HFFc6 (cell line): Measurements from ENCODE around the gene CHD2. TPM values are rescaled to one million over a fixed set of nuclear protein-coding genes. Genes with fewer than 3 reads are reported as not detected.

Experiments used
- DNase-seq: peaks from one replicate; pipeline ENCODE4 v3.0.0-alpha.2; 2018
- H3K27ac Mint-ChIP-seq: 2 replicates; pipeline ENCODE4 v1.8.0; 2020; ENCODE audit warnings: mild to moderate bottlenecking, mixed read lengths
- H3K27me3 Mint-ChIP-seq: 2 replicates; pipeline ENCODE4 v1.8.0; 2021; ENCODE audit warnings: mild to moderate bottlenecking, moderate library complexity, mixed read lengths; ENCODE audit not compliant: insufficient read depth
- H3K36me3 Mint-ChIP-seq: 2 replicates; pipeline ENCODE4 v1.8.0; 2021; ENCODE audit warnings: low read depth, mixed read lengths
- H3K4me1 Mint-ChIP-seq: 2 replicates; pipeline ENCODE4 v1.8.0; 2020; ENCODE audit warnings: low read depth, mixed read lengths
- H3K4me3 Mint-ChIP-seq: 2 replicates; pipeline ENCODE4 v1.8.0; 2020; ENCODE audit warnings: mild to moderate bottlenecking, moderate library complexity, mixed read lengths
- H3K9me3 Mint-ChIP-seq: 2 replicates; pipeline ENCODE4 v1.8.0; 2020; ENCODE audit warnings: mild to moderate bottlenecking, mixed read lengths
- total RNA-seq, 6 experiments: library from RNA; stranded (reverse); fragmentation: NEBNext Ultra II Directional; extraction: Animal tissue kit (Norgen Biotek cat#: 25700); gene quantifications; 2 replicates in 1 of 6; 3 replicates in 5 of 6; pipeline ENCODE4 v1.2.3, GENCODE V29; 2021
- TF ChIP-seq, protein P1 (sequence below): fragments of 200-600 bp; sonication (generic); IDR thresholded peaks from 2 replicates; pipeline ENCODE4 v1.5.0; 2021; ENCODE audit warnings: antibody characterized with exemption, mild to moderate bottlenecking

CHD2 gene
- total RNA-seq, 6 experiments from 2014 or later: 47.5 to 65.3 (median 57.2) TPM

DNA sequence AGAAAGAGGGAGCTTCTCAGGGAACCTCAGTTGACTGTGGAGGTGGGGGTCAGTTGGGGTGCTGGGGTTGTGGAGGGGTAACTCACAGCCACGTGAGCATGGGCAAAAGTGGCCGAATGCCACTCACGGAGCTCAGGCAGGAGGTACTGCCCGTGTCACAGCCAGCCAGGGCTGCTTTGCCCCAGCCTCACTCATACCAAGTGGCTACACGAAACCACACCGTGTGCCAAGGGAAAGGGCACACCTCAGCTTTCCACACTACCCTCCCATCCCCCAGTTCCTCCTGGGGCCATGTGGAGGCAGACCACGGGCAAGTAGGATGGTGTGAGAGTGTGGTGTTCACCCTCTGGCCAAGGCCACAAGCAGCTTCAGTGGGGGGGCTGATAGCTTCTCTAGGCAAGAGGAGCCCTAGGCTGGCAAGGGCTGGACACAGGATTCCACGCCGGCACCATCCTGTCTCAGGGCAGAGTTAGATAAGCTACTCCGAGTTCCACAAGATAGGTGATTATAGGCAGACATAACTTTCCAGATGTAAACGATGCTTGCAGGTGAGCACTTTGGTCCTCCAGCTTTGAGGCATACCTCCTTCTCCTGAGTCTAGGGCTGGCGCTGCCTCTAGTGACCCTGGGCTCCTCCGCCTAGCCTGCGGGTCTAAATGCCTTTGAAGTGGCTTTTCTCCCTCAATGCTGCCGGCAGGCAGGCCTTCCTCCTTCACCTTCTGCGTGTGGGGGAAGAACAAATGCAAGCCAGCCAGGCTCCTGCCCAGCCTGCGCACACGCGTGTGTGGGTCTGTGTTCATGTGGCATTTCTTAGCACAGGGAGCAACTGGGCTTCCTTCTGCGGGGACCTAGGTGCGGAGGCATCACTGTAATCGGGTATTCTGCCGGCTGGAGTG, 163.9 kb downstream of the CHD2 start:
- H3K4me3 Mint-ChIP-seq: no peak overlapping the region
- H3K4me1 Mint-ChIP-seq: no peaks in the 10 kb centered on the region
- H3K9me3 Mint-ChIP-seq: no peaks in the 10 kb centered on the region
- H3K27ac Mint-ChIP-seq: no peak overlapping the region
- no peak for DNase-seq
- TF ChIP-seq, protein P1, sequence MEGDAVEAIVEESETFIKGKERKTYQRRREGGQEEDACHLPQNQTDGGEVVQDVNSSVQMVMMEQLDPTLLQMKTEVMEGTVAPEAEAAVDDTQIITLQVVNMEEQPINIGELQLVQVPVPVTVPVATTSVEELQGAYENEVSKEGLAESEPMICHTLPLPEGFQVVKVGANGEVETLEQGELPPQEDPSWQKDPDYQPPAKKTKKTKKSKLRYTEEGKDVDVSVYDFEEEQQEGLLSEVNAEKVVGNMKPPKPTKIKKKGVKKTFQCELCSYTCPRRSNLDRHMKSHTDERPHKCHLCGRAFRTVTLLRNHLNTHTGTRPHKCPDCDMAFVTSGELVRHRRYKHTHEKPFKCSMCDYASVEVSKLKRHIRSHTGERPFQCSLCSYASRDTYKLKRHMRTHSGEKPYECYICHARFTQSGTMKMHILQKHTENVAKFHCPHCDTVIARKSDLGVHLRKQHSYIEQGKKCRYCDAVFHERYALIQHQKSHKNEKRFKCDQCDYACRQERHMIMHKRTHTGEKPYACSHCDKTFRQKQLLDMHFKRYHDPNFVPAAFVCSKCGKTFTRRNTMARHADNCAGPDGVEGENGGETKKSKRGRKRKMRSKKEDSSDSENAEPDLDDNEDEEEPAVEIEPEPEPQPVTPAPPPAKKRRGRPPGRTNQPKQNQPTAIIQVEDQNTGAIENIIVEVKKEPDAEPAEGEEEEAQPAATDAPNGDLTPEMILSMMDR: no peak
- no peaks in the 10 kb centered on the region for H3K36me3 Mint-ChIP-seq
- peaks cover 18% of the 10 kb centered on the region for H3K27me3 Mint-ChIP-seq

DNA sequence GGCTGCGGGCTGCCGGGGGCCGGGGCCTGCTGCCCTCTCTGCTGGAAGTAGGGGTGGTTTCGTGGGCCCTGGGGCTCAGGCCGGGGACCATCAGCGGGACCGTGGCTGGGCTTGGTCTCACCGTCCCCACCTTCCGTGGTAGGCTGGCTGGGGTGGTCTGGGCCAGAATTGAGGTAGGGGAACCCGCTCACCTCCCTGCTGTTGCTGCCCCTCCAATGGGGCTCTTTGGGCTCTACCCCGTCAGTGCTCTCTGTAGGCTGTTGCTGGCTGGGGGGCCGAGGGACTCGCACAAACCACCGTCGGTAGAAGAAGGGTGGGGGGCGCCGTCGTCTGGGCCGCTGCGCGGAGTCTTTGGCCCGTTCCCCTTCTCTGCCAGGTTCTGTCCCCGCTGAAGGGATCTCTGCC, 165.5 kb downstream of the CHD2 start:
- Mint-ChIP-seq H3K4me1 (no peaks in the 10 kb centered on the region), H3K36me3 (no peaks in the 10 kb centered on the region), H3K9me3 (no peaks in the 10 kb centered on the region), H3K27ac (no peak overlapping the region), H3K4me3 (no peak overlapping the region), H3K27me3 (peaks cover 20% of the 10 kb centered on the region)
- DNase-seq: no peak
- TF ChIP-seq, protein P1: no peak

DNA sequence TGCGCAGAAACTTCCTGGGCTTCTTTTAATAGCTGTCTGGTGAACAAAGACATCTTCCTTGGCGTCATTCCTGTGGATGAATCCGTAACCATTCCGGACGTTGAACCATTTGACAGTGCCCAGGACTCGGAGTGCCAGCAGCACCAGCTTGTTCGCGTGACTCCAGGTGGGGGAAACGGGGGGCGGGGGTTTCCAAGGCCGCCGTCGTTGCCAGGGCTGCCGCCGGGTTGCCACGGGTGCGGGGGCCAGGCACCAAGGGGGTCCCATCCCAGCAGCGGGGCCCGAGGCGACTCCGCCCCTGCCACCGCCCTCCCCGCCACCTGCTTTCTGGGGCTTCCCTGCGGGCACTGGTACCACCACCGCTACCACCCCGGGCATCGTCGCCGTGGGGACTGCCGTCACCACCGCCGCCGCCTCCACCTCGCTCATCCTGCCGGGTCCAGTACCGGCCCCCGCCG, 166.1 kb downstream of the CHD2 start:
- Mint-ChIP-seq H3K27ac (no peak overlapping the region), H3K9me3 (no peaks in the 10 kb centered on the region)

DNA sequence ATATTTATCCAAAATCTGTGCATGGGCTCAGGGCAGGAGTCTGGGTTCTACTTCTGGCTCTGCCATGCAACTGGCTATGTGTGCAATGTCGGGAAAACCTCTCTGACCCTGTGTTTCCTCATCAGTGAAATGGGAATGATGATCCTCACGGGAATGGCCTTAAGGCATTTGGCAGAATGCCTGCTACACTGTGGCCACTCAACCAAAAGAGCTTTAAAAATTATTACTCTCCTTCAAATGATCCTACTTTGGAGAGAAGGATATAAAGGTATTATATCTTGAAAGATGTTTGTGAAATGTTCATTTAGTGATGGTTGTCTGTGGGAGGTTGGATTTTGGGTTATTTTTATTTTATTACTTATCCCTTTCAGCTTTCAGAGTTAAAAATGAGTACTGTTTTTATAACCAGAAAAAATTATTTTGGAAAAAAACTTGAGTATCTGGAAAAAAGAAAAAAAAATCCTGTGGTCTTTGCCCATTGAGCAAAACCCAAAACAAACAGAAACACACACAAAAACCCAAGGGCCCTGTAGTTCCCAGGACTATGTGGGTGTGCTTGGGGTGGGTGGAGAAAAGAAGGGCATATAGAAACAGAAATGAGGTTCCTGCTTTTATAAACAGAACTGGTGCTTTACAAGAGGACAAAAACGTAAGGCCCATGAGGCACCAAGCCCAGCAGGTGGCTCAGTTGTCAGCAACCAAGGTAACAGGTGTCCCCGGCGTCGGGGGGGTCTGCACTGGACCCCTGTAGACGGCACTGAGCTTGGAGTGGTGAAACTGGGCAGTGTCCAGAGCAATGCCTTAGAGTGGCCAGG, 166.9 kb downstream of the CHD2 start:
- Mint-ChIP-seq H3K27me3 (peaks cover 29% of the 10 kb centered on the region), H3K9me3 (no peaks in the 10 kb centered on the region), H3K27ac (no peak overlapping the region), H3K36me3 (no peaks in the 10 kb centered on the region), H3K4me1 (peaks cover 8% of the 10 kb centered on the region), H3K4me3 (no peak overlapping the region)
- TF ChIP-seq, protein P1: no peak
- DNase-seq: no peak

More for the DNA sequence above, 166.1 kb downstream of the CHD2 start:
- TF ChIP-seq, protein P1: no peak
- no peaks in the 10 kb centered on the region for H3K36me3 Mint-ChIP-seq
- H3K4me1 Mint-ChIP-seq: peaks cover under 1% of the 10 kb centered on the region
- no peak overlapping the region for H3K4me3 Mint-ChIP-seq
- no peak for DNase-seq
- H3K27me3 Mint-ChIP-seq: peaks cover 22% of the 10 kb centered on the region

DNA sequence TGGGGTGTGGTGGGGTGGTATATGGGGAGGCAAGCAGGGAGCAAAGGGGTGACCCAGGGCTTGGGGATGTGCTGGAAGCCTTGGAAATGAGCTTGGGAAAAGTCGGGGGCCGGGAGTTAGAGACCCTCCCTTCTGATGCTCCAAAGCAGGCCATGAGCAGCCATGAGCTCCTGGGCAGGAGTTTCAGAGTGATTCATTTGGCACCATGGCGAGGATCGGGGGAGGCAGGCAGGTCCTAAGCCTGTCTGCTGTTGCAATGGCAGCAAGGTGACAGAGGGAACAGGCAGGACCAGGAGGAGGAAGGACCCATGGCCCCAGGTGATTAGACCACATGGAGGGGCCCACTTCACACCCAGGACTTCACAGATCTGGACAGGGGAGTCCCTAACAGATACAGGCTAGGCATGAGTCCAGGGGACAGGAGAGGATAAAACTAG, 167.5 kb downstream of the CHD2 start:
- no peaks in the 10 kb centered on the region for H3K36me3 Mint-ChIP-seq
- DNase-seq: no peak
- TF ChIP-seq, protein P1: no peak
- no peak overlapping the region for H3K27ac Mint-ChIP-seq
- no peak overlapping the region for H3K4me3 Mint-ChIP-seq
- peaks cover 13% of the 10 kb centered on the region for H3K4me1 Mint-ChIP-seq
- H3K9me3 Mint-ChIP-seq: no peaks in the 10 kb centered on the region
- H3K27me3 Mint-ChIP-seq: peaks cover 33% of the 10 kb centered on the region
